Neural cell (in vitro differentiated cells): Measurements from ENCODE around the gene ADAMTS16. TPM values are rescaled to one million over a fixed set of nuclear protein-coding genes. Genes with fewer than 3 reads are reported as not detected.

Source experiments
- H2AFZ ChIP-seq: fragments of 200-600, 300-800 bp; sonication (generic), shearing (Covaris generic); 2 replicates; pipeline ENCODE4 v1.6.0; 2014; ENCODE audit warnings: low read depth, mild to moderate bottlenecking, antibody characterized with exemption, low read length, moderate library complexity
- H3F3A ChIP-seq: fragments of 200-600 bp; shearing (Covaris generic); 2 replicates; pipeline ENCODE4 v1.6.1; 2016; ENCODE audit warnings: mild to moderate bottlenecking, moderate library complexity, mixed read lengths, antibody characterized with exemption, low read length; ENCODE audit not compliant: insufficient read depth, poor library complexity, severe bottlenecking
- H3K27ac ChIP-seq: fragments of 200-600, 300-800 bp; sonication (generic), shearing (Covaris generic); 2 replicates; pipeline ENCODE4 v1.5.1; 2014; ENCODE audit warnings: mild to moderate bottlenecking, low read length, moderate library complexity
- H3K27me3 ChIP-seq: fragments of 300-800, 200-600 bp; sonication (generic), shearing (Covaris generic); 2 replicates; pipeline ENCODE4 v1.6.0; 2014; ENCODE audit warnings: mild to moderate bottlenecking, low read depth, low read length, moderate library complexity; ENCODE audit not compliant: insufficient read depth
- H3K36me3 ChIP-seq: fragments of 300-800, 200-600 bp; sonication (generic), shearing (Covaris generic); 2 replicates; pipeline ENCODE4 v1.5.1; 2014; ENCODE audit warnings: mild to moderate bottlenecking, antibody characterized with exemption, low read length, moderate library complexity; ENCODE audit not compliant: insufficient read depth
- H3K4me2 ChIP-seq: fragments of 300-800, 200-600 bp; sonication (generic), shearing (Covaris generic); 2 replicates; pipeline ENCODE4 v1.6.0; 2014; ENCODE audit warnings: mild to moderate bottlenecking, low read length
- H3K4me3 ChIP-seq: fragments of 300-800, 200-600 bp; sonication (generic), shearing (Covaris generic); 2 replicates; pipeline ENCODE4 v1.5.1; 2014; ENCODE audit warnings: mild to moderate bottlenecking, low read length, moderate library complexity
- H3K79me2 ChIP-seq: fragments of 200-600 bp; shearing (Covaris generic); replicated peaks from 2 replicates; pipeline ENCODE4 v1.6.0; 2014; ENCODE audit warnings: mild to moderate bottlenecking, low read length, moderate library complexity; ENCODE audit not compliant: insufficient read depth
- H3K9ac ChIP-seq: fragments of 300-800, 200-600 bp; sonication (generic), shearing (Covaris generic); 2 replicates; pipeline ENCODE4 v1.6.1; 2016; ENCODE audit warnings: mild to moderate bottlenecking, low read length, mixed read lengths
- H3K9me2 ChIP-seq: fragments of 200-600 bp; shearing (Covaris generic); 2 replicates; pipeline ENCODE4 v1.6.1; 2016; ENCODE audit warnings: mild to moderate bottlenecking, low read length, mixed read lengths; ENCODE audit not compliant: insufficient read depth
- H3K9me3 ChIP-seq: fragments of 200-600, 300-800 bp; sonication (generic), shearing (Covaris generic); 2 replicates; pipeline ENCODE4 v1.6.1; 2016; ENCODE audit warnings: mild to moderate bottlenecking, mixed run types, low read length, moderate library complexity, mixed read lengths
- H4K20me1 ChIP-seq: fragments of 200-600 bp; shearing (Covaris generic); 2 replicates; pipeline ENCODE4 v1.6.1; 2016; ENCODE audit warnings: mild to moderate bottlenecking, mixed run types; ENCODE audit not compliant: insufficient read depth
- CTCF ChIP-seq: fragments of 450-650 bp; IDR thresholded peaks from 2 replicates; pipeline ENCODE4 v1.5.1; 2014; ENCODE audit warnings: antibody characterized with exemption, mild to moderate bottlenecking, moderate library complexity; ENCODE audit not compliant: poor library complexity, severe bottlenecking
- EP300 ChIP-seq: fragments of 450-650 bp; conservative IDR thresholded peaks from 2 replicates; pipeline ENCODE4 v1.6.1; 2014; ENCODE audit warnings: antibody characterized with exemption, mild to moderate bottlenecking, moderate library complexity; ENCODE audit not compliant: poor library complexity, severe bottlenecking
- EZH2 ChIP-seq: fragments of 200-600, 300-800 bp; shearing (Covaris generic), sonication (generic); IDR thresholded peaks from 2 replicates; pipeline ENCODE4 v1.6.1; 2014; ENCODE audit warnings: antibody characterized with exemption, low read length, borderline replicate concordance, mild to moderate bottlenecking; ENCODE audit not compliant: insufficient read depth, poor library complexity, severe bottlenecking
- MXI1 ChIP-seq: fragments of 450-650 bp; conservative IDR thresholded peaks from 2 replicates; pipeline ENCODE4 v1.6.1; 2014; ENCODE audit warnings: antibody characterized with exemption, mild to moderate bottlenecking; ENCODE audit not compliant: poor library complexity, severe bottlenecking
- POLR2AphosphoS5 ChIP-seq: IDR thresholded peaks from 2 replicates; pipeline ENCODE4 v1.6.1; 2012
- RAD21 ChIP-seq: fragments of 450-650 bp; conservative IDR thresholded peaks from 2 replicates; pipeline ENCODE4 v1.6.1; 2014; ENCODE audit warnings: antibody characterized with exemption, mild to moderate bottlenecking, moderate library complexity
- SMC3 ChIP-seq: fragments of 450-650 bp; conservative IDR thresholded peaks from 2 replicates; pipeline ENCODE4 v1.6.1; 2014; ENCODE audit warnings: antibody characterized with exemption, mild to moderate bottlenecking, moderate library complexity; ENCODE audit not compliant: poor library complexity
- TAF1 ChIP-seq: IDR thresholded peaks from 2 replicates; pipeline ENCODE4 v1.6.1; 2012; ENCODE audit warnings: low read depth
- polyA plus RNA-seq: library from polyadenylated mRNA; depleted of rRNA; stranded (reverse); fragments of >200 nt; gene quantifications from 2 replicates; pipeline ENCODE4 v1.2.3, GENCODE V29; 2014
- TF ChIP-seq, protein P1 (sequence below): IDR thresholded peaks from 2 replicates; pipeline ENCODE4 v1.6.1; 2012; ENCODE audit warnings: borderline replicate concordance

ADAMTS16 gene
- polyA plus RNA-seq, 1 donor from 2014 or later, result 1.3 TPM

GRCh38 chr5:5289537-5289936 is 149.4 kb downstream of the ADAMTS16 start:
- Histone ChIP-seq H3K9ac (no peak overlapping the region), H3K4me2 (no peak overlapping the region), H3K27ac (no peak overlapping the region), H3K4me3 (no peak overlapping the region), H3K36me3 (no peaks in the 10 kb centered on the region), H2AFZ (no peak overlapping the region), H3F3A (no peaks in the 10 kb centered on the region), H3K79me2 (no peaks in the 10 kb centered on the region), H4K20me1 (no peaks in the 10 kb centered on the region), H3K27me3 (no peaks in the 10 kb centered on the region), H3K9me3 (no peaks in the 10 kb centered on the region), H3K9me2 (no peaks in the 10 kb centered on the region)
- TF ChIP-seq CTCF (no peak), MXI1 (no peak)

- Histone ChIP-seq H3K79me2 (no peaks in the 10 kb centered on the region), H3K27ac (no peak overlapping the region), H3K4me3 (no peak overlapping the region), H3K27me3 (no peaks in the 10 kb centered on the region), H3F3A (no peaks in the 10 kb centered on the region), H3K9me3 (no peaks in the 10 kb centered on the region), H2AFZ (no peak overlapping the region), H3K4me2 (no peak overlapping the region), H3K36me3 (no peaks in the 10 kb centered on the region), H3K9ac (no peak overlapping the region), H4K20me1 (no peaks in the 10 kb centered on the region), H3K9me2 (no peaks in the 10 kb centered on the region)
- TF ChIP-seq SMC3, result no peak
- TF ChIP-seq RAD21, result no peak
- TF ChIP-seq POLR2AphosphoS5, result no peak
- no peak for TF ChIP-seq EP300
- TF ChIP-seq TAF1, result no peak
- no peak for TF ChIP-seq EZH2
- TF ChIP-seq CTCF, result no peak
- no peak for TF ChIP-seq MXI1
These were observed 150.7 kb downstream of the ADAMTS16 start for GRCh38 chr5:5290674-5291334.

GRCh38 chr5:5291357-5291756 is 151.2 kb downstream of the ADAMTS16 start:
- no peaks in the 10 kb centered on the region for H3K36me3 ChIP-seq
- TF ChIP-seq CTCF (no peak), RAD21 (no peak), SMC3 (no peak), EP300 (no peak), MXI1 (no peak), TAF1 (no peak), EZH2 (no peak), POLR2AphosphoS5 (no peak)
- TF ChIP-seq, protein P1, sequence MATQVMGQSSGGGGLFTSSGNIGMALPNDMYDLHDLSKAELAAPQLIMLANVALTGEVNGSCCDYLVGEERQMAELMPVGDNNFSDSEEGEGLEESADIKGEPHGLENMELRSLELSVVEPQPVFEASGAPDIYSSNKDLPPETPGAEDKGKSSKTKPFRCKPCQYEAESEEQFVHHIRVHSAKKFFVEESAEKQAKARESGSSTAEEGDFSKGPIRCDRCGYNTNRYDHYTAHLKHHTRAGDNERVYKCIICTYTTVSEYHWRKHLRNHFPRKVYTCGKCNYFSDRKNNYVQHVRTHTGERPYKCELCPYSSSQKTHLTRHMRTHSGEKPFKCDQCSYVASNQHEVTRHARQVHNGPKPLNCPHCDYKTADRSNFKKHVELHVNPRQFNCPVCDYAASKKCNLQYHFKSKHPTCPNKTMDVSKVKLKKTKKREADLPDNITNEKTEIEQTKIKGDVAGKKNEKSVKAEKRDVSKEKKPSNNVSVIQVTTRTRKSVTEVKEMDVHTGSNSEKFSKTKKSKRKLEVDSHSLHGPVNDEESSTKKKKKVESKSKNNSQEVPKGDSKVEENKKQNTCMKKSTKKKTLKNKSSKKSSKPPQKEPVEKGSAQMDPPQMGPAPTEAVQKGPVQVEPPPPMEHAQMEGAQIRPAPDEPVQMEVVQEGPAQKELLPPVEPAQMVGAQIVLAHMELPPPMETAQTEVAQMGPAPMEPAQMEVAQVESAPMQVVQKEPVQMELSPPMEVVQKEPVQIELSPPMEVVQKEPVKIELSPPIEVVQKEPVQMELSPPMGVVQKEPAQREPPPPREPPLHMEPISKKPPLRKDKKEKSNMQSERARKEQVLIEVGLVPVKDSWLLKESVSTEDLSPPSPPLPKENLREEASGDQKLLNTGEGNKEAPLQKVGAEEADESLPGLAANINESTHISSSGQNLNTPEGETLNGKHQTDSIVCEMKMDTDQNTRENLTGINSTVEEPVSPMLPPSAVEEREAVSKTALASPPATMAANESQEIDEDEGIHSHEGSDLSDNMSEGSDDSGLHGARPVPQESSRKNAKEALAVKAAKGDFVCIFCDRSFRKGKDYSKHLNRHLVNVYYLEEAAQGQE, result no peak
- no peaks in the 10 kb centered on the region for H3K9me3 ChIP-seq
- H3K9me2 ChIP-seq, result no peaks in the 10 kb centered on the region
- H2AFZ ChIP-seq, result no peak overlapping the region
- no peak overlapping the region for H3K4me2 ChIP-seq
- no peaks in the 10 kb centered on the region for H4K20me1 ChIP-seq
- no peak overlapping the region for H3K4me3 ChIP-seq
- H3K27me3 ChIP-seq, result no peaks in the 10 kb centered on the region
- no peaks in the 10 kb centered on the region for H3F3A ChIP-seq
- no peaks in the 10 kb centered on the region for H3K79me2 ChIP-seq
- H3K27ac ChIP-seq, result no peak overlapping the region
- H3K9ac ChIP-seq, result no peak overlapping the region
